ENCODE results near the gene SCRN3.
"Not testable (repeated sequence)": the region's sequence is repeated elsewhere in the genome, so short reads cannot be mapped to it uniquely, and the experiment has no call there.

SCRN3 gene

GRCh38 chr2:174410039-174410438 lies 14.5 kb downstream of the SCRN3 start:
- DNase-seq (ENCODE audit: low read depth) = not testable (repeated sequence)

GRCh38 chr2:174412256-174412655 lies 16.7 kb downstream of the SCRN3 start:
- DNase-seq (ENCODE audit: low read depth) = no peak

GRCh38 chr2:174428214-174428613 lies 32.7 kb downstream of the SCRN3 start:
- no peak for DNase-seq (ENCODE audit: low read depth)

GRCh38 chr2:174430066-174430465 lies 34.5 kb downstream of the SCRN3 start:
- DNase-seq (ENCODE audit: low read depth) = no peak

DNA sequence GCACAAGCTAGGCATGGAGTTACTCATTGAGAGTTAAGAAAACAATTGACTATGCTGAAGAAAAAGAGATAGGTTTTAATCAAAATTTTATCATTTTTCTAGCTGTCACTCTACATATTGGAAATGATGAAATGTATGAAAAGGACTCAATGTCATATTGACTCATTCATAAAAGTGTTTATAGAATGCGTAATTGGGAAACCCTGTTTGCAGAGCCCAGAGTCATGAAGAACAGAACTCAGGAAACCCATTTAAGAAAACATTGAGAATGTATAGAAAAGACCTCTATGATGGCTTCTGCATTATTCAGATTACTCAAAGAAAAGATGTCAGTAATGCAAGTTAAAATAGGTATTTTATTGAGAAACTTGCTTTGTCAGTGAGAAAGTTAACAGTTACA lies 36.4 kb downstream of the SCRN3 start:
- DNase-seq (ENCODE audit: low read depth) = no peak

GRCh38 chr2:174436351-174436750 lies 40.8 kb downstream of the SCRN3 start:
- no peak for DNase-seq (ENCODE audit: low read depth)

DNA sequence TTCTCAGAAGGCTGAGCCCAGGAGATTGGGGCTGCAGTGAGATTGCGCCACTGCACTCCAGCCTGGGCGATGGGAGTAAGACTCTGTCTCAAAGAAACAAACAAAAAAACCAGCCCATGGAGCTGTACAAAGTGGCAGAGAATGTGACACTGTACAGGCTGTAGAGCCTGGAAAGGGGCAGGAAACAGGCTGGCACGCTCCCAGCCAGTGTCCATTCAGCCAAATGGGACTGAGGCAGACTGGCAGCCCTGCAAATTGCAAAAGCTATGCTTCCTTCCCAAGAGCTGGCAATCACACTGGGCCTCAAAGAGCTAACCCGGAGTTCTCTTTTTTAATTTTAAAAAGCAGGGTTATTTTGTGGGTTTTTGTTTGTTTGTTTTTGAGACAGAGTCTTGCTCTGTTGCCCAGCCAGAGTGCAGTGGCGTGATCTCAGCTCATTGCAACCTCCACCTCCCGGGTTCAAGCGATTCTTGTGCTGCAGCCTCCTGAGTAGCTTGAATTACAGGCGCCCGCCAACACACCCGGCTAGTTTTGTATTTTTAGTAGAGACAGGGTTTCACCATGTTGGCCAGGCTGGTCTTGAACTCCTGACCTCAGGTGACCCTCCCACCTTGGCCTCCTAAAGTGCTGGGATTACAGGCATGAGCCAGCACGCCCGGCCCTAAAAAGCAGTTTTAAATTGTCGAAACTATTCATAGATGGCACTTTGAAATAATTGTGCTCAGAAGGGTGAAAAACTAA lies 42.8 kb downstream of the SCRN3 start:
- DNase-seq (ENCODE audit: low read depth) = no peak

- DNase-seq (ENCODE audit: low read depth) = no peak
Measured at GRCh38 chr2:174439323-174439722, 43.8 kb downstream of the SCRN3 start.

- DNase-seq (ENCODE audit: low read depth) = no peak
Measured at GRCh38 chr2:174439950-174440349, 44.4 kb downstream of the SCRN3 start.

GRCh38 chr2:174442546-174443510 lies 47.3 kb downstream of the SCRN3 start:
- DNase-seq (ENCODE audit: low read depth) = no peak

DNA sequence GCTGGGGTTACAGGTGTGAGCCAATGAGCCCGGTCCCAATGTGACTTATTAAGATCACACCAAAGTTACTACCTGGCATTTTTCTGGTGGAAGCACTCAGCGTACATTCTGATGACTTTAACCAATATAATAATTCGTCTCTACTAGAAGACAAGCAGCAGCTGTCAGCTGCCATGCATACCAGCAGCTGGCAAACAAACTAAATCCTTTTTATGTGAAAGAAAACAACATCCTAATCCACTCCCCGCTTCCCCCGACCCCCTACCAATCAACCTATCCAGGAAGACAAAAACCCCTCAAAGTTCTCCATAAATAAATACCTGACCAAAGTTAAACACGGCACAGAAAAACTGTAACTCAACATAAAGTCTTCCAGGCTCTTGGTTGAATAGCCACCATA lies 49.2 kb downstream of the SCRN3 start:
- no peak for DNase-seq (ENCODE audit: low read depth)

DNA sequence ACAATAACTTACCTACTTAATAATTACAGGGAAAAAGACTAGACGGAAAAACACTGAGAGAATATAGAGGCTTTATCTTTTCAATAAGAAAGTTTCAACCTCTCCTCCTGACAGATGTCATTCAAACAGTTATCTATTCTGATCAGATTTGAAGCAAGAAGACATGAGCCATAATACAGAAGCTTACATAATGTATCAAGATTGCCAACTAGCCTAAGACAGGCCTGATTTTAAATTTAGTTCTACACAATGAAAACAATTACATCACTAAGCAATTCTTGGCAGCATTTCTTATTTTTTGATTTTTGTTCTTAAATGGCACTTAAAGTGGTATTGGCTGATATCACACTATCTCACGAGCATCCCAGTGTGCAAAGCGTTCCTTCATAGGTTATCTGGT lies 49.7 kb downstream of the SCRN3 start:
- DNase-seq (ENCODE audit: low read depth) = no peak

DNA sequence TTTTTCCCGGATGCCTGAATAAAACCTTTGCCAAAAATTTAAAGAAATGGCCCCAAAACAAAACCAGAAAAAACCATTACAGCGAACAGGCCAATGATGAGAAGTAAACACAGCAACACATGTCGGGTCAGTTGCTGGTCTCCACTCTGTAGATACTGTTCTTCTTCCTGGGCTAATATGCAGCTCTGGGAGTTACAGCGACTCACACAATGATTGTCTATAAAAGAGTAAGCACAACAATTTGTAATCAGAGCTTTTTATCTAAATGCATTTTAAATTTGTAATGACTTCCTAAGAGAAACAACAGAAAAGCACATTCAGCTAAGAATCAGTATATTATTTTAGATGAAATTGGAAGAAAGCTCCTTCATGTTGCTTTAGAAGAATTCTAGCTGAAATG lies 51.0 kb downstream of the SCRN3 start:
- DNase-seq (ENCODE audit: low read depth) = no peak

DNA sequence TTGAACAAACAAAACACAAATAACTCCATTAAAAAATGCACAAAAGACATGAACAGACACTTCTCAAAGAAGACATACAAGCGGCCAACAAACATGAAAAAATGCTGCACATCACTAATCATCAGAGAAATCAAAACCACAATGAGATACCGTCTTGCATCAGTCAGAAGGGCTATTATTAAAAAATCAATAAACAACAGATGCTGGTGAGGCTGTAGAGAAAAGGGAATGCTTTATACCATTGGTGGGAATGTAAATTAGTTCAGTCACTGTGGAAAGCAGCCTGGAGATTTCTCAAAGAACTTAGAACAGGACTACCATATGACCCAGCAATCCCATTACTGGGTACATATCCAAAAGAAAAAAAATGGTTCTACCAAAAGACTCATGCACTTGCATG lies 53.5 kb downstream of the SCRN3 start:
- DNase-seq (ENCODE audit: low read depth) = no peak

DNA sequence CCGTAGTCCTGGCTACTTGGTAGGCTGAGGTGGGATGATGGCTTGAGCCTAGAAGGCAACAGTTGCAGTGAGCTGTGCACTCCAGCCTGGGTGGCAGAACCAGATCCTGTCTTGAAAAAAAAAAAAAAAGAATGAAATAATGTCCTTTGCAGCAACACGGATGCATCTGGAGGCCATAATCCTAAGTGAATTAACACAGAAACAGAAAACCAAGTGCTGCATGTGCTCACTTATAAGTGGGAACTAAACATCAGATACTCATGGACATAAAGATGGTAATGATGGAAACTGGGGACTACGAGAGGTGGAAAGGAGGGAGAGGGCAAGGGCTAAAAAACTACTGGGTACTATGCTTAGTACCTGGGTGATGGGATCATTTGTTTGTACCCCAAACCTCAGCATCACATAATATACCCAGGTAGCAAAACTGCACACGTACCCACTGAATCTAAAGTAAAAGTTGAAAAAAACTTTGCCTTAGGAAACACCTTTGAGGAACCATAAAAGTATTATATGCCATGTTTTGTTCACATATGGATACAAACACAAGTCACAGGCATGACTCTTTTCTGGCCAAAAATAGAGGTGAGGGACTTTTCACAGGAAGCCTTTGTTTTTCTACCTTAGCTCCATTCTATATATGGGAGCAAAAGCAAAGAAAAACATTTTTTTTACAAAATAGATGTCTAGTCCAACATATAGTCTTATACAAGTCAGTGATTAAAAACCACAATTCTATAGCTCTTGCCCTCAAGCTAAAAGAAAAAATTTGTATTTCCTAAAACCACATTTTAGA lies 54.7 kb downstream of the SCRN3 start:
- DNase-seq (ENCODE audit: low read depth) = no peak

- no peak for DNase-seq (ENCODE audit: low read depth)
Measured at GRCh38 chr2:174454566-174454965, 59.0 kb downstream of the SCRN3 start.

DNA sequence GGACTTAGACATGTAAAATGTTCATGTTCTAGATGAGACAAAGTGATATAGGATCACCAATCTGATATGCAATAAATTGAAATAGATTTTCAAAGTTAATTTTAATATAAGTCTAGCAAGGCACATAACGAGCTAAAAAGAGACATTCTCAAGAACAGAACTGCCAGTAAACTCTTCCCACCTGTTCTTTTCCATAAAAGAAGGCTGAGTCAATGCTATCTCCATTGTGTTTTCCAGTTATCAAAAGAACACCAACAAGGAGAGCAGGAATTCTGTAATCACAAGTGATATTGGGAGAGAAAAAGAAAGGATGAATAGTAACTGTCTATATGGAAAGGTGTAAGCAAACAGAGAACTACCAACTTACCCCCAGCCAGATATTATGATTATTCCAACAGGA lies 65.7 kb downstream of the SCRN3 start:
- DNase-seq (ENCODE audit: low read depth) = no peak

DNA sequence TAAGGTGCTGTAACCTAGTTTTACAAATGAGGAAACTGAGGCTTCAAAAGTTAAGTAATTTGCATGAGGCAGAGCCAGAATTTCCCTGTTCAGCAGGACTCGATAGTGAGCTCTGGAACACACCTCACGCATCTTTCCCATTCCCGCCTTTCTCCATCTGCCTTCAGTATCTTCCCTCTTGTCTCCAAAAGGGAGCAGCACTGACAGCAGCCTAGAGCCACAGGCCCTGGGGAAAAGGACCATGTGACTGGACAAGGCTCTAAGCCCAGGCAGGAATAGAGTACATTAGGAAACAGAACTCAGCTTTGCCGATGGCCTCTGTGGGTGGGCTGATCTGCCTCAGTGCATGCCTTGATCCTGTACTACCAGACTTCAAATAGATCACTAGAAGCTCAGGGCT lies 69.8 kb downstream of the SCRN3 start:
- no peak for DNase-seq (ENCODE audit: low read depth)

DNA sequence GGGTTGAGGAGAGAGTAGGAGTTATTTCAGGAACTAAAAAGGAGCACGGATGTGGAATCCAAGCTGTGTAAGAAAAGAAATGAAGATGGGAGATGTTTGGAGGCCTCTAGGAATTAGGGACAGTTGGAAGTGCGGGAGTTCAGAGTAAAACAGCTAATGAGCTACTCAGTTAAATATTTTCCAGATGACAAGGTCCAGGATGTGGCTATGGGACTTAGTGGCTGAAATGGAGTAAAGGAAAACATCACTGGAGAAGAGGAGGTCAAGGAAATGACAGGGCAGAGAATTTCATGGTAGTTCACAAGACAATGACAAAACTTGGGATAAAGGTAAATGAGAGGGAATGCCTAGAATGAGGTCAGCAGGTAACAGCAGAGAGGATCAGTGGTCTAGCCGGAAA lies 78.3 kb downstream of the SCRN3 start:
- DNase-seq (ENCODE audit: low read depth) = no peak

DNA sequence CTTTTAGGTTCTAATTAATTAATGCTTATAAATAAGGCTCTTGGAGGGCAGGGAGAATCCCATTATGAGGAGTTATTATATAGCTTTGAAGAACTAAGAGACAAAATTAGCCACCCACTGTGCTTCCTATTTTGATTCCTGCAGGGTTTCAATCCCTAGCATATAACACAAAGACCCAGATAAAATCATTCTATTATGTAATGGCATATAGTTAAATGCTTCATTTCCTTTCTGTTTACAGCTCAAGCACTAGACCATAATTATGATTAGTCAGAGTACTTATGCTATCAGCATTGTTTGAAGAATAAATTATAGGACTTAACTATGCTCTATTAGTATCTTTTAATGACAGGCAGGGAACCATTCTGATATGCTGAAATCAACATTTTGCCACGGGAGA lies 82.2 kb downstream of the SCRN3 start:
- no peak for DNase-seq (ENCODE audit: low read depth)

All from stimulated activated CD4-positive, alpha-beta T cell treated with anti-CD3 and anti-CD28 coated beads, Interleukin-2, amount 100 ng/mL, for 4 hours (primary cell).